ENCODE data around the gene EPHX1. TPM values are rescaled to one million over a fixed set of nuclear protein-coding genes. Genes with fewer than 3 reads are reported as not detected.

EPHX1 gene
- total and polyA plus RNA-seq, 2 donors (not counting 1 experiment from before 2014, with no cell fraction given) = 0.75 to 4.2 TPM

- H4K20me1 ChIP-seq (ENCODE audit: control insufficient read depth, insufficient read depth, low read length, poor library complexity, severe bottlenecking) = no peaks in the 10 kb centered on the region
- no peak overlapping the region for H3K4me3 Mint-ChIP-seq
- no peak overlapping the region for H2AFZ ChIP-seq (ENCODE audit: insufficient read depth, low read depth, low read length, poor library complexity, severe bottlenecking)
- 38% methylated on average over 2 of the region's 5 CpGs for WGBS (ENCODE audit: insufficient coverage)
- DNase-seq = peak; percentile 51
- TF ChIP-seq EZH2 (IDR thresholded peaks at IDR 0.05; ENCODE audit: borderline replicate concordance, insufficient read depth, low read depth, low read length, poor library complexity, severe bottlenecking) (no peak), CTCF (IDR thresholded peaks at IDR 0.05) (no peak)
- peak; percentile 60 for ATAC-seq (ENCODE audit: low read depth)
- H3K27me3 Mint-ChIP-seq = no peaks in the 10 kb centered on the region
- no peaks in the 10 kb centered on the region for H3K9me3 Mint-ChIP-seq (ENCODE audit: insufficient read depth)
- H3K4me1 ChIP-seq (ENCODE audit: control insufficient read depth in 2 of 2, insufficient read depth in 2 of 2, low read length in 2 of 2) = peaks cover 9 to 10% of the 10 kb centered on the region in 2 donors
- H3K9me3 ChIP-seq (ENCODE audit: control extremely low read depth in 1 of 3, control insufficient read depth in 2 of 3, insufficient read depth in 1 of 3, low read length in 2 of 3) = no peaks in the 10 kb centered on the region
- no peak overlapping the region for H3K27ac Mint-ChIP-seq
- H3K4me2 ChIP-seq (replicated peaks; ENCODE audit: low read depth, low read length, poor library complexity, severe bottlenecking) = no peak overlapping the region
- ChIA-PET POLR2A (no interaction called here), CTCF (interaction anchor here (0.6 to 3.0 kb wide), 11 partner anchors 124 to 423 kb away, joined by 3 to 22 read pairs (median 5); no protein-coding TSS in a partner anchor)
- intact Hi-C loops (cut with micrococcal nuclease) = loop anchor here (1.0 to 10.0 kb wide), 3 partner anchors 218 to 297 kb away; partner anchors contain the start of gene H3-3A
- no peaks in the 10 kb centered on the region for H3K36me3 ChIP-seq (replicated peaks in 1 of 2; ENCODE audit: control extremely low read depth in 1 of 2, control insufficient read depth in 1 of 2, extremely low read depth in 1 of 2, insufficient read depth in 2 of 2, low read length in 1 of 2)
- no peak overlapping the region for H3K27ac ChIP-seq (ENCODE audit: low read length in 2 of 2)
- peaks cover 24% of the 10 kb centered on the region for H3K79me2 ChIP-seq (ENCODE audit: control insufficient read depth, insufficient read depth, low read length)
- peaks cover 3% of the 10 kb centered on the region for H3K4me1 Mint-ChIP-seq
- H3K4me3 ChIP-seq (ENCODE audit: control extremely low read depth in 1 of 5, extremely low read depth in 1 of 5, insufficient read depth in 1 of 5, low read depth in 2 of 5, low read length in 4 of 5) = no peak overlapping the region
- H3K27me3 ChIP-seq (replicated peaks in 1 of 4; ENCODE audit: control extremely low read depth in 1 of 4, control insufficient read depth in 3 of 4, insufficient read depth in 4 of 4, low read length in 3 of 4) = no peaks in the 10 kb centered on the region
- H3K9ac ChIP-seq (ENCODE audit: low read length) = no peak overlapping the region
These were observed 37.6 kb upstream of the EPHX1 start for GRCh38 chr1:225772323-225772768.

GRCh38 chr1:225772848-225773247 lies 37.1 kb upstream of the EPHX1 start:
- Histone ChIP-seq H2AFZ (ENCODE audit: insufficient read depth, low read depth, low read length, poor library complexity, severe bottlenecking) (no peak overlapping the region), H4K20me1 (ENCODE audit: control insufficient read depth, insufficient read depth, low read length, poor library complexity, severe bottlenecking) (no peaks in the 10 kb centered on the region), H3K9me3 (ENCODE audit: control extremely low read depth in 1 of 3, control insufficient read depth in 2 of 3, insufficient read depth in 1 of 3, low read length in 2 of 3) (no peaks in the 10 kb centered on the region), H3K36me3 (replicated peaks in 1 of 2; ENCODE audit: control extremely low read depth in 1 of 2, control insufficient read depth in 1 of 2, extremely low read depth in 1 of 2, insufficient read depth in 2 of 2, low read length in 1 of 2) (no peaks in the 10 kb centered on the region), H3K27ac (ENCODE audit: low read length in 2 of 2) (no peak overlapping the region), H3K79me2 (ENCODE audit: control insufficient read depth, insufficient read depth, low read length) (peaks cover 24% of the 10 kb centered on the region), H3K4me1 (ENCODE audit: control insufficient read depth in 2 of 2, insufficient read depth in 2 of 2, low read length in 2 of 2) (peaks cover 9 to 11% of the 10 kb centered on the region in 2 donors), H3K4me2 (replicated peaks; ENCODE audit: low read depth, low read length, poor library complexity, severe bottlenecking) (no peak overlapping the region), H3K27me3 (replicated peaks in 1 of 4; ENCODE audit: control extremely low read depth in 1 of 4, control insufficient read depth in 3 of 4, insufficient read depth in 4 of 4, low read length in 3 of 4) (no peaks in the 10 kb centered on the region), H3K9ac (ENCODE audit: low read length) (no peak overlapping the region), H3K4me3 (ENCODE audit: control extremely low read depth in 1 of 5, extremely low read depth in 1 of 5, insufficient read depth in 1 of 5, low read depth in 2 of 5, low read length in 4 of 5) (no peak overlapping the region)
- ChIA-PET POLR2A (no interaction called here), CTCF (interaction anchor here (0.6 to 3.0 kb wide), 13 partner anchors 124 to 423 kb away, joined by 3 to 22 read pairs (median 4); no protein-coding TSS in a partner anchor)
- Mint-ChIP-seq H3K4me1 (peaks cover 3% of the 10 kb centered on the region), H3K9me3 (ENCODE audit: insufficient read depth) (no peaks in the 10 kb centered on the region), H3K27me3 (no peaks in the 10 kb centered on the region), H3K4me3 (no peak overlapping the region), H3K27ac (no peak overlapping the region)
- ATAC-seq (ENCODE audit: low read depth) (no peak), DNase-seq (no peak)
- WGBS (ENCODE audit: insufficient coverage) = 100% methylated on average over 3 of the region's 4 CpGs
- intact Hi-C loops (cut with micrococcal nuclease) = loop anchor here (1.0 to 10.0 kb wide), 3 partner anchors 218 to 298 kb away; partner anchors contain the start of gene H3-3A
- TF ChIP-seq CTCF (IDR thresholded peaks at IDR 0.05) (no peak), EZH2 (IDR thresholded peaks at IDR 0.05; ENCODE audit: borderline replicate concordance, insufficient read depth, low read depth, low read length, poor library complexity, severe bottlenecking) (no peak)
